GM20000 (cell line): ENCODE measurements around the gene PRSS56.

Experiments used
- DNase-seq: peaks from one replicate; pipeline ENCODE4 v3.0.0; 2012; ENCODE audit warnings: low spot score
- CTCF ChIP-seq: IDR thresholded peaks from 2 replicates; pipeline ENCODE4 v1.5.1; 2012; ENCODE audit warnings: mild to moderate bottlenecking, control low read depth; ENCODE audit errors: extremely low read depth, missing control alignments

PRSS56 gene

GRCh38 chr2:232573042-232573441 lies 52.9 kb downstream of the PRSS56 start:
- DNase-seq, result no peak
- TF ChIP-seq CTCF, result no peak

- no peak for DNase-seq
- no peak for TF ChIP-seq CTCF
Measured at GRCh38 chr2:232573771-232574435, 53.7 kb downstream of the PRSS56 start.

GRCh38 chr2:232574674-232575403 lies 54.7 kb downstream of the PRSS56 start:
- TF ChIP-seq CTCF, result no peak
- no peak for DNase-seq
